Measurements from ENCODE around the gene FMOD.

FMOD gene

DNA sequence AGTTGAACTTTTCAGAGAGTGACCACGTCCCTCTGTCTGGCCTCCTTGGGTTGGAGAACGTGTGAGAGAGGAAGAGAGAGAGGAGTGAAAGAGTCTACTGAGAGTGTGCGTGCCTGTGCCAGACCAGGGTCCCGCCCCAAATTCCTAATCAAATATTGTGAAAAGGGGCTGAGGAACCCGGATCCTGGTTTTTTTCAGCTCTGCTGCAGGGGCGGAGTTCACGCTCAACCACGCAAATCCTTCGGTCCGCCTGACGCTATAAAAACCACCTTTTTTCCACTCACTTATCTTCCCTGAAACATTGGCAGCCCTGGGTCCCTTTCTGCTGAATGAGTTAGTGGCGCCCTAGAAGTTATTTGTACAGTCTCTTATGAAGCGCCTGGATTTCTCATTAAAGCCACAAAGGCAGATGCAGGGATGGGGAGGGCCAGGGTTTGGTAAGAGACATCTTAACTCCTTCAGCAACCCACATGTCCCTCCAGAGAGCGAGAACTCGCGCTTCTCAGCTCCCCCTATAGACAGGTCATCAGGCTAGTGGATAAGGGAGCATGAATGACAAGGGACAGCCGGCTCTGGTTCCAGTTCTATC, at the start of gene FMOD:
Gene FMOD (minus strand): TSS at position 86 of the 589 bp plus-strand sequence. CDS start 2,852 bp downstream, outside the sequence.
- no peak for DNase-seq

DNA sequence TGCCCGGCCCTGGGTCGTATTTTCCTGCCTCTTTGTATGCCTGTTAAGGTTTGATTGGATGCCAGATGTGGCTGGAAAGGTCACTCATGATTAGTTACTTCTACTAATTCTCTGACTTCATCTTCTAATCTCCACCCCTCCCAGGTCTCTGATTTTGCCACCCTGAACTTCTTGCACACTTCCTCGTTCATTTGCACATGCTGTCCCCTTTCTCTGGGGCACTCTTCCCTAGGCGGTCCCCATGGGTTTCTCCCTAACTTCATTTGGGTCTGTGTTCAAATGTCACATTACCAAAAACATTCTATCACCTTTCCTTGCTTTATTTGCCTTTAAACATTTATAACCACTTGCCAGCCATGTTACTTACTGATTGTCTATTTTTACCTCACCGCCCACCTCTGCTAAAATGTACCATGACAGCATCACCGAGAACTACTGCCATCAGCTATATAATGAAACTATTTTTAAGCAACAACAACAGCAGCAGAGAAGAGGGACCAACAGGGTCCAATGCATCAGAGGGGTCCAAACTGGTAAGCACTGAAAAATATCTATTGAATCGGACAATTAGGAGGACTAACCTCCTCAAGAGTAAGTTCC, 45.8 kb upstream of the FMOD start:
- no peak for DNase-seq

DNA sequence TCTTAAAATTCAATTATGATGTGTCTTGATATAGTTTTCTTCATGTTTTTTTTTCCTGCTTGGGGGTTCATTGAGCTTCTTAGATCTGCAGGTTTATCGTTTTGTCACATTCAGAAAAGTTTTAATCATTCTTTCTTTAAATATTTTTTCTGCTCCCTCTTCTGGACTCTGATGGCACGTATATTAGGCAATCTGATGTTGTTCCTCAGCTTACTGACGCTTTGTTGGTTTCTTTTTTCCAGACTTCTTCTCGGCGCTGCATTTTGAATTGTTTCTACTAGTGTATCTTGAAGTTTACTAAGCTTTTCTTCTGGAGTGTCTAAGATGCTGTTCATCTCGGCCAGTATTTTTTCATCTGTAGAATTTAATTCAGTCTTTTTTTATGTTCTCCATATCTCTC, 44.8 kb upstream of the FMOD start:
- no peak for DNase-seq

DNA sequence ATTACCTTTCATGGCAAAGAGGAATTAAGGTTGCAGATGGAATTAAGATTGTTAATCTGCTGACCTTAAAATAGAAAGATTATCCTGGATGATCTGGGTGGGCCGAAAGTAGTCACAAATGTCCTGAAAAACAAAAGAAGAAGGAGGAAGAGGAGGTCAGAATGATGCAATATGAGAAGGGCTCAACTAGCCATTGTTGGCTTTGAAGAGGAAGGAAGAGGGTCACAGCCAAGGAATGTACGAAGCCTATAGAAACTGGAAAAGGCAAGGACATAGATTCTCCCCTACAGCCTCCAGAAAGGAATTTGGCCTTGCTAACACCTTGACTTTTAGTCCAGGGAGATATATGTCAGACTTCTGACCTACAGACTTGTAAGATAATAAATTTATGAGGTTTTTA, 39.4 kb upstream of the FMOD start:
- DNase-seq: no peak

DNA sequence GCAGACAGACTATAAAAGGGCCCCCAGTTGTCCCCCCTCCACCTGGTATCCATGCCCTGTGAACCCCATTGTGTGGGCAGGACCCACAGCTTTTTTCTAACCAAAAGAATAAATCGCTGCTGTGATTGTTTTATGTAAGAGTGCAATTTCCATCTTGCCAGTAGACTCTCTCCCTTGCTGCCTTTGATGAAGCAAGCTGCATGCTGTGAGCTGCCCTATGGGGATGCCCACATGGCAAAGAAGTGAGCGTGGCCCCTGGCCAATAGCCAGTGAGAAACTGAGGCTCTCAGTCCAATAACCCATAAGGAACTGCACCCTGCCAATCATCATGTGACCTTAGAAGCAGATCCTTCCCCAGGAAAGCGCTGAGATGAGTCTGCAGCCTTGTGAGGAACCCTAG, 37.8 kb upstream of the FMOD start:
- DNase-seq: no peak

DNA sequence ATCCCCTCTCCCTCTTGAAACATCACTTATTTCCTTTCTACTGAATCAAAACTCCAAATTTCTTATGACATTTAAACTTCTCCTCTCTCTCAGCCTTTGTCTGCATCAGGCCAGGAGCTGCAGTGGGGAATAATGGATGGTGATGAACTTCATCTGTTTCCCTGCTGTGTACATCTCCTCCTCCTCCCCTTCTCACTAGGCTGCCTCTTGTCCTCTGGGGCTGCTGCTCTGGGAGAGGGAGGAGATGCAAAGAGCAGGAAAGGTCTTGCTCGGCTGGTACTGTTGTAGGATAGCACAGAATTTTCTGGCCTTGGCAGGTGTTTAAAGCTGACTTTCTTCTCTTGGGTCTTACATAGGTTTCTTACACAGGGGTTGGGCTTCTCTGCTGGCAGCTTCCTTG, 31.1 kb upstream of the FMOD start:
- DNase-seq: no peak

DNA sequence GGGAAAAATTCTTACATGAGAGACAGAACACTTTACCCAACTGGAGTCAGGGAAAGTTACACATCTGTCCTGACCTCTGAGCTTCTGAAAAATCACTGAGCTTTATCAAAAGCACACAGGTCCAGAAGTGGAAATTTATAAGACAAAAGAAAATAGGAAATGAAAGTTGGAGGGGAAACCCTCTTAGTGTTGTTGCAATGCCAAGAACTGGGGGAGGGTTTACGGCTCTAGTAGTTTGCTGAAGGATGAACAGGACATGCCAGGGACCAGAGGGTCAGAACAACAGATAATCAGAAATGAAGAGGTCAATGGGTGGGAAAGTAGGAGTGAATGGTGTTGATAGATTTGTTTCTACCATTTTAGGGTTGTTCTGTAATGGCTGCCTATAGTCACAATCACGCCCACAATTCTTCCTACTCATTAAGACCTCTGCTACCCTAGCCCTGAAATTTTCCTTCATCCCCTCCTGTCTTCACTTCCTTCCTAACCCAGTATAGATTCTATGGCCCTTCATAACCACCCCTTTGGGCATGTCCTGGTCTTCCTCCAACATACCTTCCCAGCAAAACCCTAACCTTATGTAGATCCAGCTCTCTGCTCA, 30.3 kb upstream of the FMOD start:
- no peak for DNase-seq

DNA sequence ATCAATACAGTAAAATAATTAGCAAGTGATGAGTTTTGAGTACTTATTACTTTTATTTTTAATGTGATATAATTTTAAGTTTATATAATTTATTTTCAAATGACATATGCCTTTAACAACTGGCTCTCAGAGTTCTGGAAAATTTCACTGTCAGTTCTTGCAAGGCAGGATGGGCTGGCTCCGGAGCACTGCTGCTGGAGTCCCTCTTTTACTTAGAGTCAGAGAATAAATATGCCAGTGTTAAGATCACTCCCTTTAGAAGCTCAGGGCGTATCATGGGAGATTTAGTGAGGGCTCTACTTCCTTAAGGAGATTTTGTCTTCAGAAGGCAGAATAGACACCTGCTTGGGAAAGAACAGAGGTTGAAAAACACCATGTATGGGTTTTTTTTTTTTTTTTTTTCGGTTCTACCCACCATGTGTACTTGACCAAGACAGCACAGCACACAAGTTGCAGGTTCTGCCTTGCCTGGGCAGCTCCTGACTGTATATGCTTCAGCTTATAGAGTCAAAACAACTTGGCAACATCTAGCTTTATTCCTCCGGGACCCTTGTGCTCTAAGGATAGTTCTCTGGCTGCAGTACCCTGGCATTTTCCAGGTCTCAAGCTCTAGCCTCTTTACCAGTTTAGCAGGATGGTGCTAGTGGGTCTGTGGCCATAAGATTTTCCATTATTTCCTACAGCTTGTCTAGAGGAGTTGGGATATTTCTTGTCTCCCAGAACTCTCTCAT, 29.7 kb upstream of the FMOD start:
- no peak for DNase-seq

DNA sequence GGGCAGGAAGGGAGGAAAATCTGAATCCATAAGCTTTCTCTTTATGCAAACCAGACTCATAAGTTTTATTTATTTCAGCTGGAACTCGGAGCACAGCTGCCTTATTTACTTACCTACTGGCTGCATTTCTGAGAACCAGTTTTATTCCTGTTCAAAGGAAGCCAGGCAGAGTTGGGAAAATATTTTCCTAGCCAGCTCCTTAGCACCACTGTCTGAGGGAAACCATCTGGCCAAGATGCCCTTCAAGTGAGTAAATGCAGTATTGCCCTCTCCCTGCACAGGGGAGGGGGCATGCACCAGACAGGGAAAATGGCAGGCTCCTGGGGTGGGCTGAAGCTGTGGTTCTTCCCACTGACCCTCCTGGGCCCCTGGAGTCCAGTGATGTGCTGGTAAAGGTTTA, 28.9 kb upstream of the FMOD start:
- no peak for DNase-seq

DNA sequence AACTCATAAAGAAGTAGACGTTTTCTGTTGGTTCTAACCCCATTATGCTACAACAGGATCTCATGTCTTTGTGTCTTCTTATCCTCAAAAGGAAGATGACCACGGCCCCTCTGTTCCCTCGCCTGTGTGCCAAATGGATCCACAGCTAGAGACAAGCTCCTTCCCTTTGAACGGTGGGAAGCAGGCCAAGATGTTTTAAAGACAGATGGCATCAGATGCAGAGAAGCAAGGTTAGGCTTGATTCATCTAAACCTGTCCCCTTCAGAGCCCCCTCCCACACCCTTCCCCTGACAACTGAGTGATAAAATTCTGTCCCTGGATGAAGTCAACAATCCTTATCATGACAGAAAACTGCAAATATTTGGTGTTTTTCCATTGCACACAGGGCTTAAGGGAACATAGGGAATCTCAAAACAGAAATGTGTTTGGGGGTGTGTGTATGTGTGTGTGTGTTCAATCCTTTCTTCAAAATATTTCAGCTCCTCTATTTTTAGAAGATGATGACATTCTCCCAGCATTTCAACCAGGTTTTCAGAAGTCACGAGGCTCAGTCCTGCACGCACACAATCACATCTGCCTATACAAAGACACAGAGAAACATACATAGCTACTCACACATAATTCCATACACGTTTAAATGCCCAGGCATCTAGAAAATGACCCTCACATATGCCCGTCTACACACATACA, 27.8 kb upstream of the FMOD start:
- no peak for DNase-seq

DNA sequence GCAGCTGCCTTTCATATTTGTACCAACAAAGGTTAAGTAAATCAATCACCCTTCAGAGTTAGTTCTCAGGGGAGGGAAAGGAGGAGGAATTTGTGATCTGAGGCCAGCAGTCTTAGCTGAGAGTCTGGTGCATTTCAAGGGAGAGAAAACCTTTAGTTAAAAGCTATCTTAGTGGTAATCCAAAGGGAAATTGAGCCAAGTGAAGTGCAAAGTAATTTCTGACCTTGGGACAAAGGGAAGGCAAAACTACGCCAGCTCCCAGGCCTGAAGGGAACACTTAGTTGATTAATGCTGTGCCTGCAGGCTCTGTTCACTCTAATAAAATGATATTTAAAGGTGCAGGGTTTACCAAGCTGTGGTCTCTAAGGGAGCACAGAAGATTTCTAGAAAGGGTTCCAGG, 23.1 kb upstream of the FMOD start:
- DNase-seq: no peak

DNA sequence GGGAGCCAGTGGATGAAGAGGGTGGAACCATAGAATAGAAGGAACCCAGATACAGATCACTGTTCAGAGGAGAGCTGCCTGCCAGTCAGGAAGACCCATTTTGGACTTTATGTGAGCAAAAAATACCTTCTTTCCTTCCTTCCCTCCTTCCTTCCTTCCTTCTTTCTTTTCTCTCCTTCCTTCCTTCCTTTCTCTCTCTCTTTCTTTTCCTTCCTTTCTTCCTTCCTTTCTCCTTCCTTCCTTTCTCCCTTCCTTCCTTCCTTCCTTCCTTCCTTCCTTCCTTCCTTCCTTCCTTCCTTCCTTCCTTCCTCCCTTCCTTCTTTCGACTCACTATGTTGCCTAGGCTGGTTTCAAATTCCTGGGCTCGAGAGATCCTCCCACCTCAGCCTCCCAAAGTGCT, 22.1 kb upstream of the FMOD start:
- no peak for DNase-seq

DNA sequence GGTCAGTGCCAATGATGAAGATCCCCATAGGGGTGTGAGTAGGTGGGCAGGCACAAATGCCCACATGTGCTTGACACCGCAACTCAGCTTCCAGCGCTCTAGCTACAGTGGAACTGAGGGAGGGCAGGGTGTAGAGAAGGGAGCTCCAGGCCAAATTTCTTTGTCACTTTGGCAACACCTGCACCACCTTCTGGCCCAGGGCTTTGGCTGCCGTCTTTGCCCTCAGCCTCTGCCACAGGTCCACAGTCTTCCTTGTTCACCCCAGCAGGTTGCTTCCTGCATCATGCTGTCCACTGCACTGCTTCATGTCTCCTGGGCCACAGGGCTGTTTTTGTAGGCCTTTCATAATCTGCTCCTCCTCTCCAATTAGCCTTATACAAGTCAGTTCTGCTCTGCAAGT, 20.4 kb upstream of the FMOD start:
- no peak for DNase-seq

DNA sequence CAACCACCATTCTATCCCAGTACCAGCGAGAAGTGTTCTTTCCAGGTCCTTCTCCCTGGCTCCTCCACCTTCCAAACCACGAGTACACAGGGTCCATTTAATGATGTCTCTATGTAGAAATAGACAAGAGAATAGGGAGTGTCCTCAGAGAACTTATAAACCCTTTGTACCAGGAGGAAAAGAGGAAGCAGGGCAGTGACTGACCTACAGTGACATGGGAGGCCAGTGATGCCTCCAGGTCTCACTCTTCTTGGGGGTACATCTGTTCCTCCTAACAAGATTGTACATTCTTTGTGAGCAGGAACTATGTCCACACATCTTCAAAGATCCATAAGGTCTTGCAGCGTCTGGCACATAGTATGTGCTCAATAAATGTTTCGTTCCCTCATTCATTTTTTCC, 18.7 kb upstream of the FMOD start:
- no peak for DNase-seq

DNA sequence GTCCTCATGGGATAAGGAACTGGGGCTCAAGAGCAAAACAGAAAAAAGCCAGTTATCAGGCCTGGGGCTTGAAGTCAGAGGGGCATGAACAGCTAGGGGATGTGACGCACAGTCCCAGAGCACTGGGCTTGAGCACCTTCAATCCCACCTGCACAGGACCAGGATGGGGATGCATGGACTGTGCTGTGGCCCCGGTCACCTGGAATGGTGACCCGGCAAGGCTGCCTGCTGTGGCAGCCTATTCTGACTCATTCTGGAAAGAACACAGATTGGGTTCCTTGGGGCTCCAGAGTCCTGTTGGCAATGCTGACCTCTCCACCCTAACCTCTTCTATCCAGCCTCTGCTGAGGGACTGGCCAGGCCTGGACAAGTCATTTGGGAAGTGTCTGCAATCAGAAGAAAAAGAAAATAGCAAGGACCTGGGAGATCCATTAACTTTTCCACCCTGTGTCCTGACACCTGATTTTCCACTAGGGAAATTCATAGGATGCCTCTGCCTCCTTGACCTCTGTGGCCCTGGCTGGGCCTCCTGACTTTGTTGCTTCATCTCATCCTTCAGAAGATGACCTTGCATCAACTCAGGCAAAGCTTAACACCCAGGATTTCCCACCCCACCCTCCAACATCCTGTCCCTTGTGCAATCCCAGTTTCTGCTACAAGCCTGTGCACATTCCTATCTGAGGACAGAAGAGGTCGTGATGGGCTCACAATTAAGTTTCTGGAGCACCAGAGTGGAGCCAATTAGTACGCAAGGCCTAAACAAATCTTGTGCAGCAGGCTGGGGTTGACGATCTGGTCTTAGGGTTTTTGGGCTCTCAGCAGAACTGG, 17.9 kb upstream of the FMOD start:
- no peak for DNase-seq

DNA sequence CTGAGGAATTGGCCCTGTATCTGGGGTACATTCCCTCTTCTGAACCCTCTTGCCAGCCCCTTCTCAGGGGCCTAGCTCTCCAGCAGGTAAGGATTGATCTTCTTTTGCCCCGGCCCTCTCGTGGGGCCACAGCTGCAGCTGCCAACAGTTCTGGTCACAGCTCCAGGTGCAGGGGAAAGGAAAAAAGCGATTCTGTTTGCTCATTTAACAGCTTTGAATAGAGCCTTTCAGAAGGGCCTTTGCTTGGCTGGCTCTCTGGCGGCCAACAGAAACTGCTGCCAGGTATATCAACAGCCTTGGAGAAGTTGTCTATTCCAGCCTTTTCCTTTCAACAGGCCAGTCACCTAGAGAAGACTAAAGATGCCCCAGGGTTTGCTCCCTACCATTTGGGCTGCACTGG, 16.1 kb upstream of the FMOD start:
- no peak for DNase-seq

DNA sequence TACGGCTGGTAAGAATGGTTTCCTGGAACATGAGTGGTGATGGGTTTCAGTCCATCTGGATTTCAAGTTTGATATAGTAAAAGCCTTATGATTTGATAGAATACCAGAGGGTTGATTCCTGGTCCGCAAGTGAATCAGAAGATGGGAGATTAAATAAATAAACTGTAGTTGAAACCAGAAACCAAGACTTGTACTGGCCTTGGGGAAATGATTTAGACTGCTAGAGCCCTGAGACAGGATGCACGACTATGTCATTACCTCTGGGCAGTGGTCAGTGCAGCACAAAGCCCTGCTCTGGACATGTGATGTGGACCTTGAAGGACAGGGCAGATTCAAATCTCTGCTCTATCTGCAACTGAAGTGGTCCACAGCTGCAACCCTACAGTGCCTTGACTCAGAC, 15.6 kb upstream of the FMOD start:
- DNase-seq: no peak

DNA sequence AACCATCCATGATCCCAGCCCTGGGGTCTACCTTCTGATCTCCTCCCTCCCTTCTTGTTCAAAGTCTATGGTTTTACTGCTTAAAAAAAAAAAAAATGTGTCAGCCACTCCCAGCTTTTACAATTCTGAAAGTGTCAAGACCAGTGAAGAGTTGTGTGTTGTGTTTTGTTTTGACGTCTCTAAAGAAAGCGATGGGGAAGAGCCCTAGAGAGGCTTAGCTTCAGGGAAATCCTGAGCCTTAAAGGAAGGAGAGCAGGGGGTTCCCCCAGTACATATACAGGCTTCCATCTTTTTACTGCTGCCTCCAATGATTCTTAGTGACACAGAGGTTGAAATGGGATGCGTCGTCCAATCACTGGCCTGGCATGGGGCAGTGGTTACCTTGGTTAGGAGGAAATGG, 13.9 kb upstream of the FMOD start:
- DNase-seq: no peak

DNA sequence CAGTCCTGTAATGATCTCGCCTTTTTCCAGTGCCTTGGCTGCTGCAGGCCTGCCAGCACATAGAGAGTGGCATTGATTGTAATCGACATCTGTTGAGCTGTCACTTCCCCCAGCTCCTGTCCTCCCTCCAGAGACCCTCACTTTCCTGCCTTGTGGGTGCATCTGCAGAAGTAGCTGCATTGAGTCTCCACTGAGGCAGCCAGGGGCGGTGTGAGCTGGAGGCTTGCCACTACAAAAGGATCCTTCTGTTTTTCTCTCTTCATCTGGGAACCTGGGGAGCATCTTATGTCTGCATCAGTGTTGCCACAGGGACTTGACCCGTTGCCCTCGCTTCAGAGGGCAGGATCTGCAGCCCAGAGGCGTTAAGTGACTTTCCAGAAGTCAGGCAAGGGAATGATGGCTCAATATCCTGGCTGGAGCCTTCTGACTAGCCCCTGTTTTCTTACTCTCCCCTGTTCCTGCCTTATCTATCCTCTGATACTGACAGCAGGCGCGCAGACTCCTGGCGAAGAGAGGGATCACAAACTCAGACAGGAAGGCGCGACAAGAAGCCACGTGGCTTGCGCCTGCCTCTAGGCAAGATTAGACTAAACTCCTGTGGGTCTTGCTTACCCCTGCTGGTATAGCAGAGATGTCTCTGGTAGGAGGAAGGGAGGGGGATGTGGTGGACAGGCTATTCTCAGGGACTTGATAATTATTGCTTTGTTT, 13.3 kb upstream of the FMOD start:
- no peak for DNase-seq

DNA sequence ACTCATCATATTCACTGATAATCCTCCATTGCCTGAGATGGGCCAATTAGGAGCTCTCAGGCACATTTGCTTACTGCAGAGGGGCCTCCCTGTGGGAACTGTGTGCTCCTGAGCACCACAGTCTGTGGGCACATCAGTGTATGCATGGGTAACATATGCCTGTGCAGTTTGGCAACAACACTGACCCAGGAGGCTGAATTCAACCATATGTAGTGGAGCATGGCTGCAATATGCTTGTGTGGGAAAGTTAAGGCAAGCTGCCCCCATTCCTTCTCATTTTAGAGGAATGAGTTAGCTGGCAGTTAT, 11.8 kb upstream of the FMOD start:
- no peak for DNase-seq

DNA sequence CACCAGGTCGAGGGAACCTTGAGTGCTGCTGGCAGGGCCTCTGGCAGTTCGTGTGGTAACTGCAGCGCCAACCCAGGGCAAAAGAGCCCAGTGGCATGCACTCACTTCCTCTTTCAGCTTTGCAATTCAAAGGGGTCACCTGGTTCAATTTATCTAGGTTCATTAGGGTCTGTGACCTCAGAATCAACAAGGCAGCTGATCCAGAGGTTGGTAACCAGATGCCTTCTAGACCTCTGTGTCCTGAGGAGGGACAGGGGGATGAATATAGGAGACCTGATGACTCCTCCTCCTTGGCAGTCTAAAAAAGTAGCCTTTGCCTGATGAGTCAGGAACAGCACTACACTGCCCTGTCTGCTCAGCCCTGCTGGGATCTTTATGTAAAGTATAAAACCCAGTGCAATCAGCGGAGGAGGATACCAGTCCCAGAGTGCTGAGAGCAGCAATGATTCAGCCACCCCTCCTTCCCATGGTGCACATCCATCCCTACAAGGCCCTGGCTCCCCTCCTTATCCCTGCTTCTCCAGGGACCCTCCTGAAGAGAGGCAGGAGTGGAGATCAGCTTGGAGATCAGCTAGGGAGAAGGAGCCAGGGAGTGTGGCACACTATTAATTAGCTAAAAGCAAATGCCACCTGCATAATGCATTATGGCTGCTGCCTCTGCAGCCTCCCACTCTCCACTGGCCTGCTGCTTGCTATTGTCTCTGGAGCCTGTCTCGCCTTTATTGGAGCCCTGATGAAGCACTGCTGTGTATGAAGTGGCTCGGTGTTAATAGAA, 11.2 kb upstream of the FMOD start:
- no peak for DNase-seq
